Measurements from ENCODE around the gene LARGE1. TPM values are rescaled to one million over a fixed set of nuclear protein-coding genes. Genes with fewer than 3 reads are reported as not detected.

LARGE1 gene
- total RNA-seq, 1 experiment from 2014 or later = 5.2 TPM

DNA sequence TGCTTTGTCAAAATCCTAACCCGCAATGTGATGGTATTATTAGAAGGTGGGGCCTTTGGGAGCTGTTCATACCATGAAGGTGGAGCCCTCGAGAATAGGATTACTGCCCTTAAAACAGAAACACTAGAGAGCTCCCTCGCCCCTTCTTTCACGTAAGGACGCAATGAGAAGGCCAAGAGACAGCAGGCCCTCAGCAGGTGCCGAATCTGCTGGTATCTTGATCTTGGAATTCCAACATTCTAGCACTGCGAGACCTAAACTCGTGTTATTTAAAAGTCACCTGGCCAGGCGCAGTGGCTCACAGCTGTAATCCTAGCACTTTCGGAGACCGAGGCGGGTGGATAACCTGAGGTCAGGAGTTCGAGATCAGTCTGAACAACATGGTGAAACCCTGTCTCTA is 33.1 kb downstream of the LARGE1 start:
- H3K4me1 Mint-ChIP-seq (ENCODE audit: insufficient read depth, unreplicated experiment) = peaks cover 18% of the 10 kb centered on the region
- intact Hi-C loops (cut with micrococcal nuclease) = no loop called here
- H3K4me3 Mint-ChIP-seq (ENCODE audit: unreplicated experiment) = no peak overlapping the region
- no peak overlapping the region for H3K27ac Mint-ChIP-seq (ENCODE audit: low read depth, unreplicated experiment)
- no peaks in the 10 kb centered on the region for H3K36me3 Mint-ChIP-seq (ENCODE audit: insufficient read depth, unreplicated experiment)
- DNase-seq (ENCODE audit: unreplicated experiment) = no peak
- no peaks in the 10 kb centered on the region for H3K9me3 Mint-ChIP-seq (ENCODE audit: unreplicated experiment)
- no peaks in the 10 kb centered on the region for H3K27me3 Mint-ChIP-seq (ENCODE audit: insufficient read depth, unreplicated experiment)
- BruUV-seq (replicated peaks) = no TSS peak
- CTCF ChIA-PET = interaction anchor here (0.7 kb wide), 1 partner anchor 367 kb away, joined by 3 read pairs; no protein-coding TSS in a partner anchor
- POLR2A ChIA-PET = no interaction called here
- TF ChIP-seq, protein P1, sequence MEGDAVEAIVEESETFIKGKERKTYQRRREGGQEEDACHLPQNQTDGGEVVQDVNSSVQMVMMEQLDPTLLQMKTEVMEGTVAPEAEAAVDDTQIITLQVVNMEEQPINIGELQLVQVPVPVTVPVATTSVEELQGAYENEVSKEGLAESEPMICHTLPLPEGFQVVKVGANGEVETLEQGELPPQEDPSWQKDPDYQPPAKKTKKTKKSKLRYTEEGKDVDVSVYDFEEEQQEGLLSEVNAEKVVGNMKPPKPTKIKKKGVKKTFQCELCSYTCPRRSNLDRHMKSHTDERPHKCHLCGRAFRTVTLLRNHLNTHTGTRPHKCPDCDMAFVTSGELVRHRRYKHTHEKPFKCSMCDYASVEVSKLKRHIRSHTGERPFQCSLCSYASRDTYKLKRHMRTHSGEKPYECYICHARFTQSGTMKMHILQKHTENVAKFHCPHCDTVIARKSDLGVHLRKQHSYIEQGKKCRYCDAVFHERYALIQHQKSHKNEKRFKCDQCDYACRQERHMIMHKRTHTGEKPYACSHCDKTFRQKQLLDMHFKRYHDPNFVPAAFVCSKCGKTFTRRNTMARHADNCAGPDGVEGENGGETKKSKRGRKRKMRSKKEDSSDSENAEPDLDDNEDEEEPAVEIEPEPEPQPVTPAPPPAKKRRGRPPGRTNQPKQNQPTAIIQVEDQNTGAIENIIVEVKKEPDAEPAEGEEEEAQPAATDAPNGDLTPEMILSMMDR (IDR thresholded peaks at IDR 0.05; ENCODE audit: unreplicated experiment) = no peak

DNA sequence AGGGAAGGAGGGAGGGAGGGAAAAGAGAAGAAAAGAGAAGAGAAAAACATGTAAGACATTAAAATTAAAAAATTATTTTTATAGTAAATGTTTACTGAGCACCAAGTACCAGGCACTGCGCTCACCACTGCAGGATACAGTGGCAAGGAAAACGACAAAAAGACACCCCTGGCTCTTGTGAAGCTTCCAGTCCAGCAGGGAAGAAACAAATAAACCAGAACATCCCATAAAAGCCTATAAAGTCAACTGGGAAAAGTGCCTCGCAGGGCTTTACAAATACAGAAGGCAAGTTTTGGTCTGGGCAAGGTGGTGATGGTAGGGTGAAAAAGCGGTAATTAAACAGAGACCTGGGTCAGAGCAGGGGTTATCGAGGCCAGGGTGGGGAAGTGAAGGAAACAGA is 33.6 kb downstream of the LARGE1 start:
- no peak for DNase-seq (ENCODE audit: unreplicated experiment)
- intact Hi-C loops (cut with micrococcal nuclease) = no loop called here
- no peak overlapping the region for H3K27ac Mint-ChIP-seq (ENCODE audit: low read depth, unreplicated experiment)
- BruUV-seq (replicated peaks) = no TSS peak
- CTCF ChIA-PET = interaction anchor here (0.7 kb wide), 1 partner anchor 367 kb away, joined by 3 read pairs; no protein-coding TSS in a partner anchor
- H3K36me3 Mint-ChIP-seq (ENCODE audit: insufficient read depth, unreplicated experiment) = no peaks in the 10 kb centered on the region
- no peaks in the 10 kb centered on the region for H3K27me3 Mint-ChIP-seq (ENCODE audit: insufficient read depth, unreplicated experiment)
- POLR2A ChIA-PET = no interaction called here
- no peak overlapping the region for H3K4me3 Mint-ChIP-seq (ENCODE audit: unreplicated experiment)
- no peaks in the 10 kb centered on the region for H3K9me3 Mint-ChIP-seq (ENCODE audit: unreplicated experiment)
- TF ChIP-seq, protein P1 (IDR thresholded peaks at IDR 0.05; ENCODE audit: unreplicated experiment) = no peak
- peaks cover 18% of the 10 kb centered on the region for H3K4me1 Mint-ChIP-seq (ENCODE audit: insufficient read depth, unreplicated experiment)

DNA sequence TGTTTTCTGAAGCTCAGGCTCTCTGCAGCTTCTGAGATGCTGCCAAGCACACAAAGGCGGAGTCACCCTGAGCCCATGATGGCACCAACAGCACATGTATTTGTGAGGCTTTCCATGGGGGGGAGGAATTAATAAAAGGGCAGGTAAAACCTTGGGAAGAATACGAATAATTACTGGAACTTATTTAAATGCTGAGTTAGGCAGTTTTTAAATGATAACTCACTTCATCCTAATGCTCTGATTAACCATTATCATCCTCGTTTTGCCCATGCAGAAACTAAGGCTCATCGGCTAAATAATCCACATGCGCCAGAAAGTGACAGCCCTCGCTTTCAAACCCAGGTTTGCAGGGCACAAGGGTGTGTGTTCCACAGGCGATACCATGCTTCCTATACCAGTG is 35.4 kb downstream of the LARGE1 start:
- Mint-ChIP-seq H3K4me3 (ENCODE audit: unreplicated experiment) (no peak overlapping the region), H3K9me3 (ENCODE audit: unreplicated experiment) (no peaks in the 10 kb centered on the region), H3K4me1 (ENCODE audit: insufficient read depth, unreplicated experiment) (peaks cover 18% of the 10 kb centered on the region), H3K36me3 (ENCODE audit: insufficient read depth, unreplicated experiment) (no peaks in the 10 kb centered on the region), H3K27me3 (ENCODE audit: insufficient read depth, unreplicated experiment) (no peaks in the 10 kb centered on the region), H3K27ac (ENCODE audit: low read depth, unreplicated experiment) (no peak overlapping the region)
- POLR2A ChIA-PET = no interaction called here
- intact Hi-C loops (cut with micrococcal nuclease) = no loop called here
- CTCF ChIA-PET = interaction anchor here (1.0 to 1.1 kb wide), 2 partner anchors 36 to 38 kb away, joined by 3 read pairs; no protein-coding TSS in a partner anchor
- no TSS peak for BruUV-seq (replicated peaks)
- TF ChIP-seq, protein P1 (IDR thresholded peaks at IDR 0.05; ENCODE audit: unreplicated experiment) = no peak
- DNase-seq (ENCODE audit: unreplicated experiment) = no peak

DNA sequence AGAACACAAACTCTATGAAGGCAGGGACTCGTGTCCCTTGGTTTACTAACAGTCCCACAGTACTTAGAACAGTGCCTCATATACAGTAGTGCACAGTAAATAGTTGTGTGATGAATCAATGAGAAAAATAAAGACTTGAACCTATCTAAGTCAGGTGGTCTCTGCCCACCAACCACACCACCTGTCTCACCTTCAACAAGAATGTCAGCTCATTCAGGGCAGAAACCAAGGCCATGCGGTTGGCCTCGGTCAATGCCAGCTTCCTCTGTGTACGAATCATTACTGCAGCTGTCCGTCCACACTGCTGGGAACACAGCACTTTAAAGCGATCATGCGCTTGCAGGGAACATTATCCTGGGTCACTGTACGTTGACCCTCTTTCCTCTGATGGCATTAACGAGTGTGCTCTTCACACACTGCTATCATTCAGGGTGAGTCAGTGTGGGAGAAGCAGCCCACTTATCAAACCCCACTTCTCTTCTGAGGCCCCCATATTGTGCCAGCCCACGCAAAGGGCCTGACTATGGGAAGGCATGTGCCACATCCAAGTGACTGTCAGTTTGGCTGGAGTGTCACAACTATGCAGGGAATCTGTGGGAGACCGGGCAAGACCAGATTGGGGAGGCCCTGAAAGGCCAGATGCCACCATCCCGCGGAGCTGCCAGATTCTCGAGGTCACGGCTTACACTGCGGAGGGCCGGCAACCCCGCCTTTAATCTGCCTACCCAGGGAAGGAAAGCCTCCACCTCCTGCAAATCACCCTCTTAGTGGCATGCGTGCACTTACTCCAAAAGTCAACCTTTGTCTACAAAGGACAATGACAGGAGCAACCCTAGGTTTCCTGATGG is 36.1 kb downstream of the LARGE1 start:
- no peak for DNase-seq (ENCODE audit: unreplicated experiment)
- Mint-ChIP-seq H3K4me1 (ENCODE audit: insufficient read depth, unreplicated experiment) (peaks cover 18% of the 10 kb centered on the region), H3K4me3 (ENCODE audit: unreplicated experiment) (no peak overlapping the region), H3K27ac (ENCODE audit: low read depth, unreplicated experiment) (peak overlapping the region; percentile 2), H3K36me3 (ENCODE audit: insufficient read depth, unreplicated experiment) (no peaks in the 10 kb centered on the region), H3K9me3 (ENCODE audit: unreplicated experiment) (no peaks in the 10 kb centered on the region), H3K27me3 (ENCODE audit: insufficient read depth, unreplicated experiment) (no peaks in the 10 kb centered on the region)
- ChIA-PET CTCF (interaction anchor here (1.0 to 1.1 kb wide), 2 partner anchors 35 to 38 kb away, joined by 3 read pairs; no protein-coding TSS in a partner anchor), POLR2A (no interaction called here)
- TF ChIP-seq, protein P1 (IDR thresholded peaks at IDR 0.05; ENCODE audit: unreplicated experiment) = no peak
- intact Hi-C loops (cut with micrococcal nuclease) = loop anchor here (1.0 kb wide), 1 partner anchor 37 kb away; no protein-coding TSS in a partner anchor
- no TSS peak for BruUV-seq (replicated peaks)

Measured in MCF 10A (cell line).